GM12878 (cell line): ENCODE results near the gene C5AR1. TPM values are rescaled to one million over a fixed set of nuclear protein-coding genes. Genes with fewer than 3 reads are reported as not detected.

Experiments used
- EED ChIP-seq: sonication (generic); IDR thresholded peaks from 2 replicates; pipeline ENCODE4 v1.6.1; 2016; ENCODE audit warnings: antibody characterized with exemption, low read depth
- GATAD2B ChIP-seq: fragments of 450-650 bp; conservative IDR thresholded peaks from 2 replicates; pipeline ENCODE4 v1.6.1; 2017; ENCODE audit warnings: low read depth, mild to moderate bottlenecking, moderate library complexity
- LARP7 ChIP-seq: fragments of 450-650 bp; IDR thresholded peaks from 2 replicates; pipeline ENCODE4 v1.6.1; 2017; ENCODE audit warnings: mild to moderate bottlenecking
- NFXL1 ChIP-seq: fragments of 450-650 bp; IDR thresholded peaks from 2 replicates; pipeline ENCODE4 v1.6.1; 2017; ENCODE audit warnings: antibody characterized with exemption, mild to moderate bottlenecking, borderline replicate concordance
- PAX8 ChIP-seq: fragments of 450-650 bp; IDR thresholded peaks from 2 replicates; pipeline ENCODE4 v1.6.1; 2017; ENCODE audit warnings: mild to moderate bottlenecking, moderate library complexity
- POU2F2 ChIP-seq: IDR thresholded peaks from 3 replicates; pipeline ENCODE4 v1.6.1; 2011; ENCODE audit warnings: low read depth, mild to moderate bottlenecking, low read length, borderline replicate concordance
- RB1 ChIP-seq: fragments of 450-650 bp; formaldehyde crosslinking; IDR thresholded peaks from 2 replicates; pipeline ENCODE4 v1.6.1; 2017; ENCODE audit warnings: mild to moderate bottlenecking, borderline replicate concordance
- RELA ChIP-seq: fragments of 450-650 bp; IDR thresholded peaks from 2 replicates; pipeline ENCODE4 v1.8.0; 2014; ENCODE audit warnings: borderline replicate concordance; ENCODE audit not compliant: partially characterized antibody
- SIX5 ChIP-seq: IDR thresholded peaks from 2 replicates; pipeline ENCODE4 v1.6.1; 2011; ENCODE audit warnings: mild to moderate bottlenecking, low read depth, low read length, moderate library complexity; ENCODE audit not compliant: severe bottlenecking
- SMARCA5 ChIP-seq: fragments of 450-650 bp; IDR thresholded peaks from 2 replicates; pipeline ENCODE4 v1.6.1; 2017; ENCODE audit warnings: mild to moderate bottlenecking
- ZNF274 ChIP-seq: IDR thresholded peaks from one replicate; pipeline ENCODE4 v1.8.0; 2011; ENCODE audit not compliant: insufficient read length, insufficient read depth
- ZZZ3 ChIP-seq: IDR thresholded peaks from 2 replicates; pipeline ENCODE4 v1.6.1; 2011; ENCODE audit warnings: low read depth; ENCODE audit not compliant: control insufficient read depth, insufficient read length
- polyA plus RNA-seq, 11 experiments: library from polyadenylated mRNA; depleted of rRNA in 4 of 11; unstranded in 6 of 11; stranded (reverse) in 5 of 11; fragments of >200 nt; fragmentation: Nextera tagmentation in 4 of 11; fragmentation: Illumina TruSeq in 1 of 11; extraction: Ambion mirVana in 4 of 11; extraction: Trizol in 1 of 11; gene quantifications; 1 replicate in 1 of 11; 2 replicates in 10 of 11; pipeline versions ENCODE4 v1.2.1 to v1.2.3, GENCODE V29; 2011 to 2016; ENCODE audit warnings: inconsistent platforms in 2 of 11, missing spikeins in 2 of 11, low read depth in 1 of 11
- total RNA-seq, 4 experiments: library from RNA; depleted of rRNA in 3 of 4; stranded (reverse); fragments of >200 nt in 3 of 4; fragmentation: Illumina TruSeq in 1 of 4; extraction: Trizol in 1 of 4; gene quantifications; 2 replicates each; pipeline versions ENCODE4 v1.2.1 to v1.2.3, GENCODE V29; 2013 to 2021
- TF ChIP-seq, protein P1 (sequence below): fragments of 450-650 bp; IDR thresholded peaks from 2 replicates; pipeline ENCODE4 v1.6.1; 2016; ENCODE audit warnings: mild to moderate bottlenecking
- TF ChIP-seq, protein P2 (sequence below): fragments of 450-650 bp; IDR thresholded peaks from 2 replicates; pipeline ENCODE4 v1.6.1; 2016; ENCODE audit warnings: mild to moderate bottlenecking, moderate library complexity, borderline replicate concordance
- TF ChIP-seq, protein P3 (sequence below): fragments of 450-650 bp; IDR thresholded peaks from 2 replicates; pipeline ENCODE4 v1.6.1; 2014; ENCODE audit warnings: mild to moderate bottlenecking
- TF ChIP-seq, protein P4 (sequence below): fragments of 450-650 bp; IDR thresholded peaks from 2 replicates; pipeline ENCODE4 v1.6.1; 2017; ENCODE audit warnings: mild to moderate bottlenecking, moderate library complexity
- TF ChIP-seq, protein P5 (sequence below): IDR thresholded peaks from 2 replicates; pipeline ENCODE4 v1.6.1; 2011; ENCODE audit warnings: mild to moderate bottlenecking, low read depth, low read length, moderate library complexity; ENCODE audit not compliant: insufficient replicate concordance

Gene C5AR1
- total and polyA plus RNA-seq, 10 of the 15 experiments (the other 5 are each of a cell fraction or from before 2014, with no cell fraction given) = 0.04 to 1.5 (median 0.18) TPM

DNA sequence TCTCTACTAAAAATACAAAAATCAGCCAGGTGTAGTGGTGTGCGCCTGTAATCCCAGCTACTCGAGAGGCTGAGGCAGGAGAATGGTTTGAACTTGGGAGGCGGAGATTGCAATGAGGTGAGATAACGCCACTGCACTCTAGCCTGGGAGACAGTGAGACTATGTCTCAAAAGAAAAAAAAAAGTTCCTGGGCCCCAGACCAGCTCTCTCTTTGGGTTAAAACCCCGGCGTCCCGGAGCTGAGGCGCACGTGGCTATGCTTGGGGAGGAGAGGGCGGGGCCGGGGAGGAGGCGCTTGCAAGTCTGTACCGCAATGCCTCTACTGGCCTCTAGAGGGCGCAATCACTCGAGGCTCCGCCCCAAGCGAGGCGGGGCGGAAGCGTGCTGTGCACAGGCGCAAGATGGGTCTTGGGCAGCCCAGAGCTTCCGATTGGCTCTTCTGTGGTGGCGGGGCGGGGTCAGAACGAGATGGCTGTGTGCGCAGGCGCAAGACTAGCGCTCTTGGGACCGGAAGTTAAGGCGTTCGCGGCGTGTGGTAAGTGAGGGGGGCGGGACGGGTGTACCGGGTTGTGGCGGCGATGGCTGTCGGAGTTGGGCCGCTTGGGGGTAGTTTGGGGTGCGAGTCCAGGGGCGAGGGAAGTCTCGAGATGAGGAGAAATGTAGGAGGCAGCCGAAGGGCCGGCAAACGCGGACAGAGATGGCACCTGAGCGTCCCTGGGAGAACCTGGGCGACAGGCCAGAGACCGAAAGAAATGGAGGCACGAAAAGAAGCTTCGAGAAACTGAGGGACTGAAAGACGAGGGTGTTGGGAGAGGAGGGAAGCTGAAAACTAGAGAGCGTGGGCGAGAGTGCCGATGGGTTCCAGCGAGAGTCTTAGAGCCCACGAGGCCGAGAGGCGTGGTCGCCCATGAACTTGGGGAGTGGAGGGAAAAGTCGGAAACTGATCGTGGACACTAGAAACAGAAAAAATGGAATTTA is 39.4 kb downstream of the C5AR1 start, which contains the start of gene DHX34 (continued):
- TF ChIP-seq, protein P1, sequence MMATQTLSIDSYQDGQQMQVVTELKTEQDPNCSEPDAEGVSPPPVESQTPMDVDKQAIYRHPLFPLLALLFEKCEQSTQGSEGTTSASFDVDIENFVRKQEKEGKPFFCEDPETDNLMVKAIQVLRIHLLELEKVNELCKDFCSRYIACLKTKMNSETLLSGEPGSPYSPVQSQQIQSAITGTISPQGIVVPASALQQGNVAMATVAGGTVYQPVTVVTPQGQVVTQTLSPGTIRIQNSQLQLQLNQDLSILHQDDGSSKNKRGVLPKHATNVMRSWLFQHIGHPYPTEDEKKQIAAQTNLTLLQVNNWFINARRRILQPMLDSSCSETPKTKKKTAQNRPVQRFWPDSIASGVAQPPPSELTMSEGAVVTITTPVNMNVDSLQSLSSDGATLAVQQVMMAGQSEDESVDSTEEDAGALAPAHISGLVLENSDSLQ = peak; percentile 48; the same call in 1 of the 2 replicates
- TF ChIP-seq ZNF274 = no peak
- TF ChIP-seq, protein P2, sequence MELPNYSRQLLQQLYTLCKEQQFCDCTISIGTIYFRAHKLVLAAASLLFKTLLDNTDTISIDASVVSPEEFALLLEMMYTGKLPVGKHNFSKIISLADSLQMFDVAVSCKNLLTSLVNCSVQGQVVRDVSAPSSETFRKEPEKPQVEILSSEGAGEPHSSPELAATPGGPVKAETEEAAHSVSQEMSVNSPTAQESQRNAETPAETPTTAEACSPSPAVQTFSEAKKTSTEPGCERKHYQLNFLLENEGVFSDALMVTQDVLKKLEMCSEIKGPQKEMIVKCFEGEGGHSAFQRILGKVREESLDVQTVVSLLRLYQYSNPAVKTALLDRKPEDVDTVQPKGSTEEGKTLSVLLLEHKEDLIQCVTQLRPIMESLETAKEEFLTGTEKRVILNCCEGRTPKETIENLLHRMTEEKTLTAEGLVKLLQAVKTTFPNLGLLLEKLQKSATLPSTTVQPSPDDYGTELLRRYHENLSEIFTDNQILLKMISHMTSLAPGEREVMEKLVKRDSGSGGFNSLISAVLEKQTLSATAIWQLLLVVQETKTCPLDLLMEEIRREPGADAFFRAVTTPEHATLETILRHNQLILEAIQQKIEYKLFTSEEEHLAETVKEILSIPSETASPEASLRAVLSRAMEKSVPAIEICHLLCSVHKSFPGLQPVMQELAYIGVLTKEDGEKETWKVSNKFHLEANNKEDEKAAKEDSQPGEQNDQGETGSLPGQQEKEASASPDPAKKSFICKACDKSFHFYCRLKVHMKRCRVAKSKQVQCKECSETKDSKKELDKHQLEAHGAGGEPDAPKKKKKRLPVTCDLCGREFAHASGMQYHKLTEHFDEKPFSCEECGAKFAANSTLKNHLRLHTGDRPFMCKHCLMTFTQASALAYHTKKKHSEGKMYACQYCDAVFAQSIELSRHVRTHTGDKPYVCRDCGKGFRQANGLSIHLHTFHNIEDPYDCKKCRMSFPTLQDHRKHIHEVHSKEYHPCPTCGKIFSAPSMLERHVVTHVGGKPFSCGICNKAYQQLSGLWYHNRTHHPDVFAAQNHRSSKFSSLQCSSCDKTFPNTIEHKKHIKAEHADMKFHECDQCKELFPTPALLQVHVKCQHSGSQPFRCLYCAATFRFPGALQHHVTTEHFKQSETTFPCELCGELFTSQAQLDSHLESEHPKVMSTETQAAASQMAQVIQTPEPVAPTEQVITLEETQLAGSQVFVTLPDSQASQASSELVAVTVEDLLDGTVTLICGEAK = peak; percentile 54; the same call in 1 of the 2 replicates
- no peak for TF ChIP-seq ZZZ3
- TF ChIP-seq POU2F2 = no peak
- TF ChIP-seq, protein P3, sequence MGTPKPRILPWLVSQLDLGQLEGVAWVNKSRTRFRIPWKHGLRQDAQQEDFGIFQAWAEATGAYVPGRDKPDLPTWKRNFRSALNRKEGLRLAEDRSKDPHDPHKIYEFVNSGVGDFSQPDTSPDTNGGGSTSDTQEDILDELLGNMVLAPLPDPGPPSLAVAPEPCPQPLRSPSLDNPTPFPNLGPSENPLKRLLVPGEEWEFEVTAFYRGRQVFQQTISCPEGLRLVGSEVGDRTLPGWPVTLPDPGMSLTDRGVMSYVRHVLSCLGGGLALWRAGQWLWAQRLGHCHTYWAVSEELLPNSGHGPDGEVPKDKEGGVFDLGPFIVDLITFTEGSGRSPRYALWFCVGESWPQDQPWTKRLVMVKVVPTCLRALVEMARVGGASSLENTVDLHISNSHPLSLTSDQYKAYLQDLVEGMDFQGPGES = peak; percentile 44; the same call in 1 of the 2 replicates
- TF ChIP-seq EED = no peak
- TF ChIP-seq, protein P4, sequence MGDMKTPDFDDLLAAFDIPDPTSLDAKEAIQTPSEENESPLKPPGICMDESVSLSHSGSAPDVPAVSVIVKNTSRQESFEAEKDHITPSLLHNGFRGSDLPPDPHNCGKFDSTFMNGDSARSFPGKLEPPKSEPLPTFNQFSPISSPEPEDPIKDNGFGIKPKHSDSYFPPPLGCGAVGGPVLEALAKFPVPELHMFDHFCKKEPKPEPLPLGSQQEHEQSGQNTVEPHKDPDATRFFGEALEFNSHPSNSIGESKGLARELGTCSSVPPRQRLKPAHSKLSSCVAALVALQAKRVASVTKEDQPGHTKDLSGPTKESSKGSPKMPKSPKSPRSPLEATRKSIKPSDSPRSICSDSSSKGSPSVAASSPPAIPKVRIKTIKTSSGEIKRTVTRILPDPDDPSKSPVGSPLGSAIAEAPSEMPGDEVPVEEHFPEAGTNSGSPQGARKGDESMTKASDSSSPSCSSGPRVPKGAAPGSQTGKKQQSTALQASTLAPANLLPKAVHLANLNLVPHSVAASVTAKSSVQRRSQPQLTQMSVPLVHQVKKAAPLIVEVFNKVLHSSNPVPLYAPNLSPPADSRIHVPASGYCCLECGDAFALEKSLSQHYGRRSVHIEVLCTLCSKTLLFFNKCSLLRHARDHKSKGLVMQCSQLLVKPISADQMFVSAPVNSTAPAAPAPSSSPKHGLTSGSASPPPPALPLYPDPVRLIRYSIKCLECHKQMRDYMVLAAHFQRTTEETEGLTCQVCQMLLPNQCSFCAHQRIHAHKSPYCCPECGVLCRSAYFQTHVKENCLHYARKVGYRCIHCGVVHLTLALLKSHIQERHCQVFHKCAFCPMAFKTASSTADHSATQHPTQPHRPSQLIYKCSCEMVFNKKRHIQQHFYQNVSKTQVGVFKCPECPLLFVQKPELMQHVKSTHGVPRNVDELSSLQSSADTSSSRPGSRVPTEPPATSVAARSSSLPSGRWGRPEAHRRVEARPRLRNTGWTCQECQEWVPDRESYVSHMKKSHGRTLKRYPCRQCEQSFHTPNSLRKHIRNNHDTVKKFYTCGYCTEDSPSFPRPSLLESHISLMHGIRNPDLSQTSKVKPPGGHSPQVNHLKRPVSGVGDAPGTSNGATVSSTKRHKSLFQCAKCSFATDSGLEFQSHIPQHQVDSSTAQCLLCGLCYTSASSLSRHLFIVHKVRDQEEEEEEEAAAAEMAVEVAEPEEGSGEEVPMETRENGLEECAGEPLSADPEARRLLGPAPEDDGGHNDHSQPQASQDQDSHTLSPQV = no peak
- TF ChIP-seq PAX8 = no peak
- no peak for TF ChIP-seq SMARCA5
- no peak for TF ChIP-seq SIX5
- TF ChIP-seq GATAD2B = no peak
- no peak for TF ChIP-seq LARP7
- no peak for TF ChIP-seq NFXL1
- TF ChIP-seq RELA = peak; percentile 76
- TF ChIP-seq RB1 = 0 out of 2 replicates have a peak, but pooled peaks have one; percentile 66
- TF ChIP-seq, protein P5, sequence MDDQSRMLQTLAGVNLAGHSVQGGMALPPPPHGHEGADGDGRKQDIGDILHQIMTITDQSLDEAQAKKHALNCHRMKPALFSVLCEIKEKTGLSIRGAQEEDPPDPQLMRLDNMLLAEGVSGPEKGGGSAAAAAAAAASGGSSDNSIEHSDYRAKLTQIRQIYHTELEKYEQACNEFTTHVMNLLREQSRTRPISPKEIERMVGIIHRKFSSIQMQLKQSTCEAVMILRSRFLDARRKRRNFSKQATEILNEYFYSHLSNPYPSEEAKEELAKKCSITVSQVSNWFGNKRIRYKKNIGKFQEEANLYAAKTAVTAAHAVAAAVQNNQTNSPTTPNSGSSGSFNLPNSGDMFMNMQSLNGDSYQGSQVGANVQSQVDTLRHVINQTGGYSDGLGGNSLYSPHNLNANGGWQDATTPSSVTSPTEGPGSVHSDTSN = no peak
